Measurements from ENCODE around the gene SPON1.

SPON1 gene

DNA sequence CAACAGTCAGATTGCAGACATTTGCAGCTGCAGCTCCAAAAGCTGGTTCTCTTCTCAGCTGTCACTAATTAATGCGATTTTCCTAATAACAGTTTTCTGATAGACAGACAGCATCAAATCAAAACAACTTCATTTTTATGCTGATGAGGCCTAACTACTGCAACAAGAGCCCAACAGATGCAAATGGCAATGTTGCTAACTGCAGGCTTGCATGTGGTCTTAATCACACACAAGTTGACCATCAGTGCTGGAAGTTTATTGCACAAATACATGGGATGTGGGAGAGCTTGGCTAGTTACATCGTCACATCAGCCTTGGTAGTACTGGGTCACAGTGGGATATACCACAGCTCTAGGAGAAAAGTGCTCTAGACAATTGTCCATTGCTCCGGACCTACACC lies 99.2 kb downstream of the SPON1 start:
- TF ChIP-seq, protein P1, sequence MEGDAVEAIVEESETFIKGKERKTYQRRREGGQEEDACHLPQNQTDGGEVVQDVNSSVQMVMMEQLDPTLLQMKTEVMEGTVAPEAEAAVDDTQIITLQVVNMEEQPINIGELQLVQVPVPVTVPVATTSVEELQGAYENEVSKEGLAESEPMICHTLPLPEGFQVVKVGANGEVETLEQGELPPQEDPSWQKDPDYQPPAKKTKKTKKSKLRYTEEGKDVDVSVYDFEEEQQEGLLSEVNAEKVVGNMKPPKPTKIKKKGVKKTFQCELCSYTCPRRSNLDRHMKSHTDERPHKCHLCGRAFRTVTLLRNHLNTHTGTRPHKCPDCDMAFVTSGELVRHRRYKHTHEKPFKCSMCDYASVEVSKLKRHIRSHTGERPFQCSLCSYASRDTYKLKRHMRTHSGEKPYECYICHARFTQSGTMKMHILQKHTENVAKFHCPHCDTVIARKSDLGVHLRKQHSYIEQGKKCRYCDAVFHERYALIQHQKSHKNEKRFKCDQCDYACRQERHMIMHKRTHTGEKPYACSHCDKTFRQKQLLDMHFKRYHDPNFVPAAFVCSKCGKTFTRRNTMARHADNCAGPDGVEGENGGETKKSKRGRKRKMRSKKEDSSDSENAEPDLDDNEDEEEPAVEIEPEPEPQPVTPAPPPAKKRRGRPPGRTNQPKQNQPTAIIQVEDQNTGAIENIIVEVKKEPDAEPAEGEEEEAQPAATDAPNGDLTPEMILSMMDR (IDR thresholded peaks at IDR 0.05; ENCODE audit: low read length, missing control alignments), result no peak
- DNase-seq (ENCODE audit: low read depth), result no peak
- H3K4me3 ChIP-seq (replicated peaks; ENCODE audit: low read depth, low read length), result no peak overlapping the region

DNA sequence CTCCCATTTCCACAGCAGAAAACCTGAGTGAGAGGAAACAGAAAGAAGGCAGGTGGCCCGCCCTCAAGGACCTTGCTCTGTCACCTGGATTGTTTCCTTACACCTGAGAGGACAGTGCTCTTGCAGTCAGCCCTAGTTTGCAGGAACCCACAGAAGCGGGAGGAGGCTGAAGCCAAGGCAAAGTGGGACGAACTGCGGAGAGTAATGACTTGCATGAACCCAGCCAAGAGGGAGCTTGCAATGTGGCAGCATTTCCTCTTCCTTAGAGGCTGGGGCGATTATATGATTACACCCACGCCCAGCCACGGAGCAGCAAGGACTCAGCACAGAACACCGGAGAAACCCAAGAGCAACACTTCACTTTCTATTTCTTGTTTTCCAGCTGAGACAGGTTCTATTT lies 102.6 kb downstream of the SPON1 start:
- no peak for DNase-seq (ENCODE audit: low read depth)
- H3K4me3 ChIP-seq (replicated peaks; ENCODE audit: low read depth, low read length), result no peak overlapping the region
- TF ChIP-seq, protein P1 (IDR thresholded peaks at IDR 0.05; ENCODE audit: low read length, missing control alignments), result no peak

DNA sequence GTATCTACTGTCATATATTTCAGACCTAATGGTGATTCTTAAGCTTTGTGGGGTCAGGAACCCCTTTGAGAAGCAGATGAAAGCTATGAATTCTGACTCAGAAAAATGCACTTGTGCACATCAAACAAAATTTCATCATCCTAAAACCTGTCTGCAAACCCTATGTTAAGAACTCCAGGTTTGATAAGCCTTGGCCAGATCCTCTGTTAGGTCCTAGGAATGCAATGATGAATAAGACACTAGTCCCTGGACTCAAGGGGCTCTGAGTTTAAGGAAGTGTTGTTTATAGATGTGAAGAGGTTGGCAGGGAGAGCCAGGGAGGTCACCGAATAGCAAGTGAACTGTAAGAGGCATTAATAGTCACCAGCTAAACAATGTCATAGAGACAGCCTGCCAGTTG lies 103.2 kb downstream of the SPON1 start:
- TF ChIP-seq, protein P1 (IDR thresholded peaks at IDR 0.05; ENCODE audit: low read length, missing control alignments), result no peak
- no peak overlapping the region for H3K4me3 ChIP-seq (replicated peaks; ENCODE audit: low read depth, low read length)
- DNase-seq (ENCODE audit: low read depth), result no peak

DNA sequence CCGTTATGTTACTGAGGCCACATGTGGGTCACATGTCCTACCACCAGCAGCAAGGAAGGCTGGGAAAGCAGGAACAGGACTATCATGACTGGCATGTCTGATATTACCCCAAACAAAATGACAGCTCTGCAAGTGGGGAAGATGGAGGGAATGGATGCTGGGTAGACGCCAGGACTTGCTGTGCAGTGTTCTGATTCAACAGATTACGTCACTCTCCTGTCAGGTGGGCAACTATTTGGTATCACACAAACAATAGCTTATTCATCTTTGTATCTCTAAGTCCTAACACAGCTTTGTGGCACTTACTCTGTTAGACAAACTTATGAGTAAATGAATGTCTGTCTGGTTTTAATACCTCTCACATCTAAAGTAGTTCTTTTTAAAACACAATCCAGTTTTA lies 105.2 kb downstream of the SPON1 start:
- DNase-seq (ENCODE audit: low read depth), result no peak
- TF ChIP-seq, protein P1 (IDR thresholded peaks at IDR 0.05; ENCODE audit: low read length, missing control alignments), result no peak
- H3K4me3 ChIP-seq (replicated peaks; ENCODE audit: low read depth, low read length), result no peak overlapping the region

DNA sequence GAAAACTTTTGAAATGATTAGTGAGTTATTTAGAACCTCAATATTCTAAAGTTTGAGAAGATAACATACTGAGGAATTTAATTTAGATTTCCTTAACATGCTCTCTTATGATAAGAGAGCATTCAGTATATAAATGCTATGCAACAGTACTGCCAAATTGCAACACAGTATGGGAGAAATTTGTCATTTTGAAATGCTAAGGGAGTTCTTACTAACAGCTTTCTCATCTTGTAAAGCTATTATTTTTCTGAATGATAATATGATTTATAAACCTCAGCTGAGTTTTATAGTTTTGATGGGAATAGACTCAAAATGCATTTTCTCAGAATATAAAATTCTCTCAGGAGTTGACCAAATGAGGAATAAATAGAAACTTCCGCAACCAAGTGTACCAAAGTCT lies 108.4 kb downstream of the SPON1 start:
- DNase-seq (ENCODE audit: low read depth), result no peak
- no peak overlapping the region for H3K4me3 ChIP-seq (replicated peaks; ENCODE audit: low read depth, low read length)
- TF ChIP-seq, protein P1 (IDR thresholded peaks at IDR 0.05; ENCODE audit: low read length, missing control alignments), result no peak

DNA sequence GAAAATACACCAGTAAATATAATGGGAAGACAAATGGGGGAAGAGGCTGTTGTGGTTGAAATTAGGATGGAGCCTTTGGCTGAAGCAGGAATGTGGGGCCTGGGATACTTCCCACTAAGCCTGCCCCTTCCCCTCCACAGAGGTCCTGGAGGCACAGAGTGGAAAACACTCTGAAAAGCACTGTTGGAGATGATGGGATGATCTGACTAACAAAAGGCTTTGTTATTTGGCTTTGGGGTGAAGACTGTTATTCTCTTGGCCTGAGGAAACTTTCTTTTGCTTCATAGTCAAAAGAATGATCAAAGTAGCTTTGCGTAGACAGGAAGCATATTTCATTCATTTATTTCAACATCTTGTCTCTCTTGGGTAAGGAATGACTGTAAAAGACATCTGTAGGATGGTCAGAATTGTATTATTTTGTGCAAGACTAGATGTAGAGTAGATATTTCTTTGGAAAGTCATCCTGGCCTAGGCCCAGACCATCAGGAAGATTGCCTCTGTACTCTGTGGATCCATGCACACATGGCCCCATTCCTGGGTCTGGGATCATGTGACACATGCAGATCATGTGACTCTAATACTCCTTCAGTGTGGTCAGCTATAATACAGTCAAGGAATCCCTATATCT lies 111.4 kb downstream of the SPON1 start:
- TF ChIP-seq, protein P1 (IDR thresholded peaks at IDR 0.05; ENCODE audit: low read length, missing control alignments), result no peak
- no peak for DNase-seq (ENCODE audit: low read depth)
- H3K4me3 ChIP-seq (replicated peaks; ENCODE audit: low read depth, low read length), result no peak overlapping the region

Measured in fibroblast of pulmonary artery (primary cell).